HG03060 (cell line): ENCODE data around the gene TJP2.

Experiments used
- ATAC-seq: cut with Tn5 transposase; IDR thresholded peaks from one replicate; pipeline ENCODE4 v1.9.1; 2021; ENCODE audit warnings: low read depth, moderate number of reproducible peaks; ENCODE audit not compliant: unreplicated experiment

The TJP2 gene

DNA sequence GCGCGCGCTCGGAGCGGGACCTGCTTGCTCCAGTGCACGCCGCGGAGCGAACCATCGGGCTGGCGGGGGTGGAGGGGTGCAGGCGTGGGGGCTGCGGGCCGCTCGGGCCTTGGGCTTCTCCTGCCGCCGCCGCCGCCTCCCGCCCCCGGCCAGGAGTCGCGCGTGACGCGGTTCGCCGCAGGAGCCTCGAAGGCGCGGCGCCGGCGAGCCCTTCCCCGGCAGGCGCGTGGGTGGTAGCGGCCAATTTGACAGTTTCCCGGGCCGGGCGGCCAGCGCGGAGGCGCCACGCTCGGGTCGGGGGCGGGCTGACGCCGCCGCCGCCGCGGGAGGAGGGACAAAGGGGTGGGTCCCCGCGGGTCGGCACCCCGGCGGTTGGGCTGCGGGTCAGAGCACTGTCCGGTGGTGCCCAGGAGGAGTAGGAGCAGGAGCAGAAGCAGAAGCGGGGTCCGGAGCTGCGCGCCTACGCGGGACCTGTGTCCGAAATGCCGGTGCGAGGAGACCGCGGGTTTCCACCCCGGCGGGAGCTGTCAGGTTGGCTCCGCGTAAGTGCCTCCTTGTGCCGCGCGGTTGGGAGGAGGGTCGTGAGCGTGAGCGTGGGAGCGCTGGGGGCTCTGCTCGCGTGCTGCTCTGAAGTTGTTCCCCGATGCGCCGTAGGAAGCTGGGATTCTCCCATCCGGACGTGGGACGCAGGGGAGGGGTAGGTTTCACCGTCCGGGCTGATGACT, at the start of gene TJP2:
Gene TJP2 (plus strand): TSS at position 387 of the 725 bp plus-strand sequence. CDS start 96 bp downstream, at position 483.
- no peak for ATAC-seq

DNA sequence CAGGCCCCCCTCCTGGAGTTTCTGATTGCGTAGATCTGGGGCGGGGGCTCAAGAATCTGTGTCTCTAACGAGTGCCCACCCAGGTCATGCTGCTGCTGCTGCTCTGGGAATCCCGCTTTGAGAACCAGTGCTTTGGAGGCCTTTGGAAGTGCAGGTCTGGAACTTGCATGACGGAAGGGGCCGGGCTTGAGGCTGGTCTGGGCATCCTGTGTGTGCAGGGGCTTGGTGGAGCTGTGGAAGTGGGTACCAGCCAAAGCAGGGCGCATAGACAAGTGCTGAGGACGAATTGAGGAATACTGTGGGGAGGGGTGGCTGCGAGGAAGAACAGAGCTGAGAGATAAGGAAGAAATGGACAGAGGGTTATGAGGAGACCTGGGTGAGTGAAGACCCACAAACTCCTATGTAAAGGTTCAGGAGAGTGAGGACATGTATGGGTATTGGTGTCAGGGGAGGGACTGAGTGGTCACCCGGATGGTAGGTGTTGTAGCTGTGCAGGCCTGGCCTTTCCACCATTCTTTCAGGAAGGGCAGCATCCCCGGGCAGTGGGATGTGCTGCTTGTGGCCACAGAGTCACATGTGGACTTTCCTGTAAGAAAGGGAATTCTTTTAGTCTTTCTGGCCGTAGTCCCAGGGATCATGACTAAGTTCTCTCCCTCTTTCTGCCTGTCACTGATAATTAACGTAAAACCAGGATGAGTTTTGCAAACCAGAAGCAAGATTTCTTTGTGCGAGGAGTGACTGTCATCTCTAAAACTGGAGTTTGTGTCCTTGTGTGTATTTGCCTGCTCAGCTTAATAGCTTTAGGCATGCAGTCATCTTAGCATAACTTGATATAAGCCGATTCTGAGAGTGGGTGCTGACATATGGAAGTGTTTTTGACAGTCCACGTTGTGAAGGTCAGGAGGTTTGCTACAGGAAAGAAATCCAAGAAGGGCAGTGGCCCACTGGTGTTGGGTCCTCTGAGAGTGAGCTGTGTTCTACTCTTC, 43.3 kb upstream of the TJP2 start:
- ATAC-seq, result no peak

DNA sequence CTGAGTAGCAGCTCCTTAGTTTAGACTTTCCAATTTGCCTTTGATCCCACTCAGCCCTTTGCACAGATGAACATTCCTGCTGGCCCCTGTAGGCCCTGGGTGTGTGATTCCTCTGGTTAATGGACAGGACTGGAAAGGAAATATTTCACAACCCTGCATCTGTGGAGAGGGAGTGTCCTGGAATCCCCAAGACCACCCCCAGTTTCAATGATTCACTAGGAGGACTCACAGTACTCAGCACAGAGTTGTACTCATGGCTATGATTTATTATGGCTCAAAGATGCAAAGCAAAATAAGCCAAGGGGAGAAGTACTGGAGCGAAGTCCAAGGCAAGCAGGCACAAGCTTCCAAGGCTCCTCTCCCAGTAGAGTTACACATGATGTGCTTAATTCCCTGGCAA, 42.4 kb upstream of the TJP2 start:
- ATAC-seq, result no peak

DNA sequence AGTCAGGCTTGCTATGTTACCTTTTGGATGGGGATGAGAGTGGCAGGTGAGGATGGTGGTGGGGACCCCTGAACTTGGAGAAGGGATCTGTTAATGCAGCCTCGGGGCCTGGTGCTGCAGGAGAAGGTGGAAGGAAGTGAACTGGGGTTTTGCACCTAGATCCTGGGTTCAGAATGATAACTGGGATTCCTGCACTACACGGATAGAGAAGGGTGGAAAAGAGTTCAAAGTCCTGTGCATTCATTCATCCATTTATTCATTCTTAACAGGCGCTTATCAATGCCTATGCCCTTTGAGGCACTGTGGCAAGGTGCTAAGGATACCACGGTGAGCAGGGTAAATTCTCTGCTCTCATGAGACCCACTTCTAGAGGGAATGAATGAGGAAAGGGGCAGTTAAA, 41.7 kb upstream of the TJP2 start:
- ATAC-seq, result no peak

DNA sequence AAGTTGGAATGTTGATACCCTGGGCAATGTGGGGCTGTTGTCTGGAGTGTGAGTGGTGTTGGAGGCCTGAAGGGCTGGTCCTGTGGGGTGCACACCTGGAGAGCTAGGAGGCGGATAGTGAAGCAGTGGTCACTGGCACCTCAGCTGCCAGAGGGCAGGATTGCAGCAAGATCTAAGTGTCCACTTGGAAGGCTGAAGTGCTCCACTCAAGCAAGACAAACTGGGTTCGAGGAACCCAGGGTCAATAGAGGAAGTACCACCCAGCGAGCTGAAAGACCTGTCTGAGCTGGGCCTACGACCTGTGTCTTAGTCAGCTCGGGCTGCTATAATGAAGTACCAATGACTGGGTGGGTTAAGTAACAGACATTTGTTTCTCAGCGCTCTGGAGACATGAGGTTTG, 39.7 kb upstream of the TJP2 start:
- ATAC-seq, result no peak

DNA sequence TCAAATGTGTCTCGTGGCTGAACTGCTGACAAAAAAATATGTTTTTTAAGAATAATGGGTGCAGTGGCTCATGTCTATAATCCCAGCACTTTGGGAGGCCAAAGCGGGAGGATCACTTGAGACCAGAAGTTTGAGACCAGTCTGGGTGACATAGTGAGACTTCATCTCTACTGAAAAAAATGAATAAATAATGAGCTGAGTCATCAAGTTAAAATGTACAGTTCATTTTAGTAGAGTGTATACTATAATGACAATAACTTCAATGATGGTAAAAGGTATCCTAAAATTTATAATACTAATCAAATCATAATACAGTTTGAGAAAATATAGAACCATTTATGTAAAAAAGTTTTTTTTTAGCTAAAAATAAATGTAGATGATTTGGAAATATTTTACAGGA, 37.9 kb upstream of the TJP2 start:
- no peak for ATAC-seq

DNA sequence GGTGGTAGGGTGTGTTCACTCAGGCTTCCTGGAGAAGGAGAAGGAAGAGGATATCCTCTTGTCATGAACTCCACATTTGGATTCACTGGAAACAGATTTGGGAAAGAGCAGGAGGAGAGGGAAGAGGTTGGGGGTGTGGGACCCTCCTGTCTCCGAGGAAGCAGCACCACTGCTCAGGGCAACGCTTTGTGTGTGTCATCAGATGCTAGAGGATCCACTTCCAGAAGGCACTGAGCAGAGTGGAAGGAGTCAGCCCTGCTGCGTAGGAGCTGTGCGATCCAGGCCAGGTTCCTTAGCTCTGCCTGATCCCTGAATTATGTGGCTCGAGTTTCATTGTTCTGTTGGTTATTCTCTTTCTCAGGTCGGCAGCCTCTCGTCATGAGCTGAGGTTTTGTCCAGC, 37.3 kb upstream of the TJP2 start:
- no peak for ATAC-seq

DNA sequence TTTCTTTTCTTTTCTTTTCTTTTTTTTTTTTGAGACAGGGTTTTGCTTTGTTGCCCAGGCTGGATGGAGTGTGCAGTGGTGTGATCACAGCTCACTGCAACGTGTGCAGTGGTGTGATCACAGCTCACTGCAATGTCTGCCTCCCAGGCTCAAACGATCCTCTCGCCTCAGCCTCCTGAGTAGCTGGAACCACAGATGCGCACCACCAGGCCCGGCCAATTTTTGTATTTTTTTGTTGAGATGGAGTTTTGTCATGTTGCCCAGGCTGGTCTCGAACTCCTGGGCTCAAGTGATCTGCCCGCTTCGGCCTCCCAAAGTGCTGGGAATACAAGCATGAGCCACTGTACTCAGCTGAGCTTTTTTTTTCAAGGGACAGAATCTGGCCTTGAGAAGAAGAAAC, 36.8 kb upstream of the TJP2 start:
- ATAC-seq, result no peak

DNA sequence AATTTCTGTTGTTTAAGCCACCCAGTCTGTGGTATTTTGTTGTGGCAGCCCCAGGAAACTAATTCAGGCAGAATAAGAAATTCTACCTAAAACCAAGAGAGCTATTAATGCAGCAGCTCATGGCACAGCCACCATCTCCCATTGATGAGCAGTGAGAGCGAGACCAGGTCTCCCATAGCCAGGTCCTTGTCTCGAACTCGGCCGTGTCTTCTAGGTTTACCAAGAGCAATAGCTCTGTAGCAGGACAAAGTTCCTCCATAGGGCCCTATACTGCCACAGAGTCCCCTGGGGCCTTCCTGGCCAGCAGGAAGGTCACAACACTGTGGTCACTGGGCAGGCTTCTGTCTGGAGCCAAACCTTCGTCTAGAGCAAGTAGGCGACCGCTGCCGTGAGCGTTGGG, 34.5 kb upstream of the TJP2 start:
- ATAC-seq, result no peak

DNA sequence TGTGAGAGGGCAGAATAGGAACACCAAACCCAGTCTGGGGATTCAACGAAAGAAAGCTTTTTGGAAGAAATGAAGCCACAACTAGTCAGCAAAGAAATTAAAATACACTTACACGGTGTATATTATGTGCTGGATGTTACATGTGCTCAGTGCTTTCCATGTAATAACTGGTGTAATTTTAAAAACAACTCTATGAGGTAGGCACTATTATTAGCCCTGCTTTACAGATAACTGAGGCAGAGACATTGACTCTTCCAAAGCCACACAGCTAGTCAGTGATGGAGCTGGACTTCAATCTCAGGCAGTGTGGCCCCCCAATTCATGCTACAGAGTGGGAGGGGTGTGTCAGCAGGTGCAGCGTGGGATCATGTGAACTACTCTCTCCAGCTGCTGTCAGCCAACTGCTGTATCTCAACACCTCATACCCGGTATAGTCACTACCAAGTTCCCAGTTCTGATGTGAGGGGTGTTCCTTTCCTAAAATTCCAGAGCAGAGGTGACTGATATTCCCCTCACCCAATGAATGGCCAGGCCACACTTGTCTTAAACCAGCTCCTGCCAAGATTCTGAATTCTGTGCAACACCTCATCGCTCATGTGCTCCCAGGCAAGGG, 33.8 kb upstream of the TJP2 start:
- ATAC-seq, result no peak

DNA sequence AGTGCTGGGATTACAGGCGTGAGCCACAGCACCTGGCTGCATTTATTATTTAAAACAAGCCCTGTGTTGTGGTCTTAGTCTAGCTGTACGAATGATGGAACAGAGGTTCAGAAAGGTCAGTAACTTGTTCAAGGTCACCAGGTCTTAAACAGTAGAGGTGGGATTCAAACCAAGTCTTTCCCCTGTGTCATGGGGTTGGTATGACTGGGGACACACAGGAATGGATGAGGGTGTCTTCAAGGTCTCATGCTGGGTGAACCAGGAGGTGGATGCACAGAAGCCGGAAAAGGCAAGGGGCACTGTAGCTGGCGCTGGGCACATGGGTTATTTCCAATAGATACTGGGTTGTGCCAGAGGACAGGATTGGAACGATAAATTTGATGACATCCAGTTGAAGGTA, 32.2 kb upstream of the TJP2 start:
- no peak for ATAC-seq

DNA sequence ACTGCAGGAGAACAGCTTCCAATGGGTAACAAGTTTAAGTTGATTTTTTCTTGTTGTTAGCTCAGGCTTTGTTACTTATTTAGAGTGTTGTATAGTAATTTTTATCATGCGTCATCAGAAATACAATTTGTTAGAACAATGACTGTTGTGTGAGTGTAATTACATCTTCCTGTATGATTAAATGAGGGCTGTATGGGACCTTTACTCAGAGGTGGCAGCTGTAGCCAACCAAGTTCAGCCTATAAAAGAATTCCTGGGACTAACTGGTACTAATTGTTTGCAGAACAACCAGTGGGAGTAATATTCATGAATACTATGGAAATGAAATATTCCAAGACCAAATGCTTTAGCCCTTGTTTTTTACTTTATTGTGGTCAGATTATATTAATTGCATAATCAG, 30.8 kb upstream of the TJP2 start:
- ATAC-seq, result no peak

DNA sequence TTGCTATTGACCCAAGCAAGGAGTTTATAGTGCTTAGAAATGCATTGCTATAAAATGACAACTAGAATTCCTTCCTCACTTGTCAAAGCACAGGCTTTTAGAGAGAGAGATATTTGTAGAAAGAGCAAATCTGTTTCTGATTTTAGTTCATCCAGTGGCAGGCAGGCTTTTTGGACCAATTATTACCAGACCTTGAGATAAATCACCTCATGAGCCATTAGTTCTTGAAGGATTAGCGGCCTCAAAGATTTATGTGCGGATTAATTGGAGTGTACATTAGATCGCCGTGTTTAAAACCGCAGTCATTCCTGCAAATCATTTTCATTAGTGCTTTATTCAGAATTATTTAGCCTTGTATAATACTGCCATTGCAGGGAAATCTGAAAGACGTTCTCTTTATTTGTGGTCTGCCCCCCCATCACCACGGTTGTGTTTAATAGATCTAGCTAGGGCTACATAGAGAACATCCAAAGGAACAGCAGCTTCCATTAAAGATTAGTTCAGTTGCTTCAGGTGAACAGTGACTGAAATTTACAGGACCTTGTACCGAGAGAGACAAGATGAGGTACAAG, 28.8 kb upstream of the TJP2 start:
- ATAC-seq, result no peak

DNA sequence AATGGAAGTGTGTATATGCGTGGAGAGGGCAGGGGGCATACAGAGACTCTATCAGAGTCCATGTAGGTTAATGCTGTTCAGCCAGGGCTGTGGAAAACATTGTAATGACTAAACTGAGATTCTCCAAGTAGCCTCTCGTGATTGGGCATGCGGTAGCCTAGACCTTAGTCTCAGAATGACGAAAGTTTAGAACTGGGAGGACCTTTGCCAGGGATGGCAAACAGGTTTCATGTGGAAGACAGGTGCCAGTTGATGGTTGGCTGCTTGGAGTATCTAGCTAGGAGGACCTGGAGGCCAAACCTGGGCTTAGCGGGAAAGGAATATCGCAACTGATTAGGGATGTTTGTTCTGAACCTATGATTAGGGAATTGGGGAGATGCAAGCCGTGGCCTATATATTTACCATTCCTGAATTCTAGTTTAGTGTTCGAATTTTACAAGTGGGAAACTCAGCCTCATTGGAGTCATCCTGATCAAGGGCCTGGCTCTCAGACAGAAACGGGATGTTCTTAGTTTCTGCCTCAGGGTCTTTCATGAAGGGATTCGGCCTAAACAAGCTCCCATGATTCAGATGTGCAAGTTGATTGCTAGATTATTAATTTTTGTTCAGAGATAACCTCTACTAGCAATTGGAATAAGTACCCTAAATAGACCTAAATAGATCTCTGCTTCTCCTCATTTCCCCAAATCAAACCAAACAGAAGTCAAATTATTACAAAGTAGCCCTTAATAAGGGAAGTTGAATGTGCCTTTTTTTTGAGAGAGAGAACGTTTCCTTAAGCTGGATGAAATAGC, 26.8 kb upstream of the TJP2 start:
- ATAC-seq, result no peak

DNA sequence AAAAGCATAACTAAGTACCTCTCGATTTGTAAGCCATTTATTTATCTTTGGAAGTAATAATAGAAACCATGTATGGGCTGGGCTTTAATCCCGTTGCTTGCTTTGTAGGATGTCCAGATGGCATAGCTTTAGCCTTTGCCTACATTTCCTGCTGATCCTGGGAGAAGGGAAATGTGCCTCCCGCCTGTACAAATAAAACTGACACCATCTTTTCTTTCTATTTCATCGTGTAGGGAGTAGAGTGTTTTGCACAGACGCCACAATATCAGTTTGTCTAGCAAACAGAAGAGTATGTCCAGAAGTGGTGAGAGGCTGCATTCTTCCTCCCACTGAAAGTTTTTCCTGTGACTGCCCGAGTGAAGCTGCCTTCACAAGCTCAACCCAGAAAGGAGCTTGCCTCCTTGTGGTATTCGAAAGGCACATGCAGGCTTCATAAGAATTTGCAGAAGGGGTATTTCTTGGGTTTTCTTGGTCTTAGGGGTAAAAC, 24.7 kb upstream of the TJP2 start:
- no peak for ATAC-seq

DNA sequence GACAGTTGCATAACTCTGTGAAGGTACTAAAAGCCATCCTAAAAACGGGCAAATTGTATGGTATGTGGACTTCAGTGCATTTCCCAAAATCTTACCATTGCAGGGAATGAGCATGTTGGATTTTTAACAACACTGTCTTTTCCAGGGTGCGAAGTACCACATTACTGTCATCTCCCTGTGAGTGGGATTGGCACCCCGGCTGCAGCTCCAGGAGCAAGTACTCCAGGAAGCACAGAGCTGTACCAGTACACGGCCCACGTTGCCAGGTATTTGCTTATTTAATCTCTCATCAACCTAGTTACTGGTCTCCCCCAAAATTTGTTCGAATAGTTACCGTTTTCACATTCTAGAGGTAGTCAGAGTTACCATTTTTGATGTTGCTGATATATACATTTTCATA, 22.6 kb upstream of the TJP2 start:
- no peak for ATAC-seq

DNA sequence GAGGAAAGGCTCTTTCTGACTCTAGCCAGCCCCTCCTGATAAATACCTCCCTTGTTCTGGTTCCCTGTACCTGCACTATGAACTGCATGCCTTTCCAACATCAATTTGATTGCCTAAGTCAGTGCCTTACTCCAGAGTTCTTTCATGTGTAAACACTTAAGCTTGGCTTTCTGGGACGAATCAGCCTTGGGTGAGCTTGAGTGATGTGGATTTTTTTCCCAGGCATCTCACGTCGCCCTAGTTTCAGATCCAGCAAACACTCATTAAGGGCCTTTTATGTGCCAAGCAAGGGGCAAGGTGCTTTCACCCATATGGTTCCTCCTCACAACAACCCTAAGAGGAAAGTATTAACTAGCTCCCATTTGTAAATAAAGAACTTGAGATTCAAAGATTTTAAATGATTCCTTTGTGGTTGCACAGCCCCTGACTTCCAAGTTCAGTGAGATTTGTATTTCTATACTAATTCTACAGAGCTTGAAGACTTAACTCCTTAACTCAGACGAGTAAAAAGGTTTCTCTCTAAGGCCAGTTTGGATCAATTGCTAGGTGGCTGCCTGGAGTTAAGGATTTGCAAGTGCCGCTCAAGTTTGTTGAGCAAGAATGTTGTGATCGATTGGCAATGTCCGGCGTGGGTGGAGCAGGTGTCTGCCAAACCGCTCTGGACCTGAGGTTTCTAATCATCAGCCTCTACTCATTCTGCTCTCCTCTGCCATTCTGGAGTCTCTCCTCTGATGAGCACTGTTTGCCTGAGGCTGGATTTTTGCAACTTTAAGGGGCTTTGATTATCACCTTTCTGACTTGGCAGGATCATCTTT, 20.2 kb upstream of the TJP2 start:
- no peak for ATAC-seq

DNA sequence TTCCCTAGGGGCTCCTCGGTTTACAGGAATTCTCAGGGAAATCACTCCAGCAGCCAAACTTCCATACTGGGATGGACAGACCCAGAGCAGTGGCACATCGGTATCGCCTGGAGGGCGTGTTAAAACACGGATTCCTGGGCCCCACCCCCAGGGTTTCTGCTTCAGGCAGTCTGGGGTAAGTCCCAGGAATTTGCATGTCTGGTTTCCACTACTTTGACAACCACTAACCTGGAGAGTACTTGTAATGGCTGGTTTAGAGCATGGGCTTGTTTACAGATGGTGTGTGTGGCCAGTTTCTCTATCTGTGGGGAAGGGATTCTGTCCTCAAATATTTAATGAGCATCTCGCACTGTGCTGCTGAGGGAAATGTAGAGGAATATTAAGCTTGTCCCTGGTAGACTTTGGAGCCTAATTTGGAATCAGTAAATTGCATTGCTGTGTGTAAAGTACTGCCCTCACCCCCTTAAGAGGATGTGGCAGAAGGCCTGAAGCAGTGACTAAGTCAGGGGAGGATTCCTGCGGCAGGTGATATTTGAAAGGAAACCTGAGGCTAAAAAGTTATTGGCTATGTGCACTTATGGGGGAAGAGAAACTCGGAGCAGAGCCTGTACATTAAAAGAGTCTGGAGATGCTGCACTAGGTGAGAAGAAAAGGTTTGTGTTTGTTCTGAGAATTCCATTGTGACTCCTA, 18.6 kb upstream of the TJP2 start:
- peak; percentile 93 for ATAC-seq
